NOMO-1 (cell line): ENCODE results near the gene SDF2.
"Not testable (repeated sequence)": the region's sequence is repeated elsewhere in the genome, so short reads cannot be mapped to it uniquely, and the experiment has no call there.

Source experiments
- DNase-seq, 2 experiments: peaks; one replicate each; lab custom pipeline; 2025; ENCODE audit not compliant: unreplicated experiment in 2 of 2; lab: John Stamatoyannopoulos, UW

The SDF2 gene

DNA sequence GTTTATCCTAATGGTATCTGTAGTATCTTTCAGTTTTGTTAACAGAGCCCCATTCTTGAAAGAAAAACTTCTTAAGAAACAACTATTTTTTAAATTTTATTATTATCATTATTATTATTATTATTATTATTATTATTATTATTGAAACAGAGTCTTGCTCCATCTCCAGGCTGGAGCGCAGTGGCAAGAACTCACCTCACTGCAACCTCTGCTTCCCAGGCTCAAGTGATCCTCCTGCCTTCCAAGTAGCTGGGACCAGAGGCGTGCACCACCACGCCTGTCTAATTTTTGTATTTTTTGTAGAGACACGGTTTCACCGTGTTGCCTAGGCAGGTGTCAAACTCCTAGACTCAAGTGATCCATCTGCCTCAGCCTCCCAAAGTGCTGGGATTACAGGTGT, 23.7 kb upstream of the SDF2 start:
- no peak for DNase-seq

- no peak for DNase-seq
Measured at GRCh38 chr17:28684963-28685362, 23.3 kb upstream of the SDF2 start.

GRCh38 chr17:28682655-28683054, 20.9 kb upstream of the SDF2 start:
- DNase-seq = no peak

DNA sequence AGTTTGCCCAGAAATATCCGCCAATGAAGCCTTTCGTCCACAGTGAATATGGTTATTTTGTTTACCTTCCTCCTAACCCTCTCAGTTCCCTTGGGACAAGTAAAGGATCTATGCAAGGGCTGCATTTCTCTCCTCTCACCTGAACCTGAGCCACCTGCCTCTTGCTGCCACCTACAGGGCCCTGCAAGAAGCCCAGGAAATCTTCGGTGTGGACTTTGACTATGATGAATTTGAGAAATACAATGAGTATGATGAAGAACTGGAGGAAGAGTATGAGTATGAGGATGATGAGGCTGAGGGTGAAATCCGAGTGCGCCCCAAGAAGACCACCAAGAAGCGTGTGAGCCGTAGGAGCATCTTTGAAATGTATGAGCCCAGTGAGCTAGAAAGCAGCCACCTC, 14.3 kb upstream of the SDF2 start:
- no peak for DNase-seq

DNA sequence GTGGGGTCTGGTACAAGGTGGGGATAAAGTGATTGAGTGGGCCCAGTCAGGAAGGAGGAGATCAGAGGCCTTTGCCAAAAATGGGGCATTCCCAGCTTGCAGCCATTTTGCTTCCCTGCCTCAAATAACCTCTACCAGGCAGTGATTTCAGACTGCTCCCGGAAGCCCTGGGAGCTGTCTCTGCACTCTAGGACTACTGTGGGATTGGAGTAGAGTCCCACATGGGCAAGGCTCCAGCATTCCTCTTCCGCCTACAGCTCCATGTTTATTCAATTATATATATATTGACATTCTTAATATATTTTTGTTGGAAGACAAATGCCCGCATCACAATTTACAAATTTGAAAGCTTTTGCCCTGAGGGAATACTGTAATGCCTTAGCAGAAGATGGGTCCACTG, 13.8 kb upstream of the SDF2 start:
- no peak for DNase-seq

DNA sequence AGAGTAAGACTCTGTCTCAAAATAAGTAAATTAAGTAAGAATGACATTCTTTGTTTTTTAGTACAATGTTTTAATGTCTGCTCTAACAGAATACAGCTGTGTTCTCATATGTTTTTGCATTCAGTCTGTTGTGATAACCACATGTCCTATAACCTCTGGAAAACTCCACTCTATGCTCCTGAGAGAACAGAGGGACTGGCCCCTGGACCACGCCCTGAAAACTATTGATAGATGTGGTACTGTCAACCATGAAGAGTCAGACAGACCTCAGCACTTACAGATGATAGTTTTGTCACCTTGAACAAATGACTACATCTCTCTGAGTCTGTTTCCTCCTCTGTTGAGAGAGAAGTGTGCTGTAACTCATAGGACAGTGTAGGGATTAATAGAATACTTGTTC, 8.2 kb upstream of the SDF2 start:
- DNase-seq = no peak

DNA sequence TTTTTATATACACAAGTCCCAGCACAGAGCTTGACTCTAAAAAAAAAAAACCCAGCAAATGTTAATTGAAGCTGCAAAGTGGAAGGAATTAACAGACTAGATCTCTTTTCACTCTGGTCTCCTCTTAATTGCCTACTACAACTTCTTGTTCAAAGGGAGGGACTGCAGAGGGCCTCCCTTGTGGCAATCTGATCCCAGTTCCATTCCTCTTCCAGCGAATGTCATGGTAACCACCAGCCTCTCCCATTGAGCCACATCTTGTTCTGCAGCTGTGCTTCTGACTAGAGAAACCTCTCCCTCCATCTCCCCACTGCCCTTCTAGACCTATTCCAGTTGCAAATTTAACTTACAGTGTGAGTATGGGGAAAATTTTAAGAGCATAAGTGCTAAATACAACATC, 6.2 kb upstream of the SDF2 start:
- DNase-seq = no peak

GRCh38 chr17:28665994-28666393, 4.3 kb upstream of the SDF2 start:
- DNase-seq = no peak

- DNase-seq = no peak
Measured at GRCh38 chr17:28663723-28664122, 2.0 kb upstream of the SDF2 start.

GRCh38 chr17:28662527-28662829, 772 bp upstream of the SDF2 start:
- no peak for DNase-seq

DNA sequence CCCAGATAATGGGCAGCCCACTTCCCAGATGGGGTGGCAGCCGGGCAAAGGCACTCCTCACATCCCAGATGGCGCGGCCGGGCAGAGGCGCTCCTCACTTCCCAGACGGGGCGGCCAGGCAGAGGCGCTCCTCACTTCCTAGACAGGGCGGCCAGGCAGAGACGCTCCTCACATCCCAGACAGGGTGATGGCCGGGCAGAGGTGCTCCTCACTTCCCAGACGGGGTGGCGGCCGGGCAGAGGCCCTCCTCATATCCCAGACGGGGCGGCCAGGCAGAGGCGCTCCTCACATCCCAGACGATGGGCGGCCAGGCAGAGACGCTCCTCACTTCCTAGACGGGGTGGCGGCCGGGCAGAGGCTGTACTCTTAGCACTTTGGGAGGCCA, 2.2 kb downstream of the SDF2 start:
- DNase-seq = not testable (repeated sequence)

DNA sequence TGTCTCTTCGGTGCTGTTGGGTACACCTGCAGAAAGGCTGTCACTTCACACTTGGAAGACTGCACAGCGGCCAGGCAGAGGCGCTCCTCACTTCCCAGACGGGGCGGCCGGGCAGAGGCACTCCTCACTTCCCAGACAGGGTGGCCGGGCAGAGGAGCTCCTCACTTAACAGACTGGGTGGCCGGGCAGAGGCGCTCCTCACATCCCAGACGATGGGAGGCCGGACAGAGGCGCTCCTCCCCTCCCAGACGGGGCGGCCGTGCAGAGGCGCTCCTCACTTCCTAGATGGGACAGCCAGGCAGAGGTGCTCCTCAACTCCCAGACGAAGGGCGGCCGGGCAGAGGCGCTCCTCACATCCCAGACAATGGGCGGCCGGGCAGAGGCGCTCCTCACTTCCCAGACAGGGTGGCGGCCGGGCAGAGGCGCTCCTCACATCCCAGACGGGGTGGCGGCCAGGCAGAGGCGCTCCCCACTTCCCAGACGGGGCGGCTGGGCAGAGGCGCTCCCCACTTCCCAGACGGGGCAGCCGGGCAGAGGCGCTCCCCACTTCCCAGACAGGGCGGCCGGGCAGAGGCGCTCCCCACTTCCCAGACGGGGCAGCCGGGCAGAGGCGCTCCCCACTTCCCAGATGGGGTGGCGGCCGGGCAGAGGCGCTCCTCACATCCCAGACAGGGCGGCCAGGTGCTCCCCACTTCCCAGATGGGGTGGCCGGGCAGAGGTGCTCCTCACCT, 2.8 kb downstream of the SDF2 start:
- DNase-seq = not testable (repeated sequence)

GRCh38 chr17:28658342-28658741, 3.4 kb downstream of the SDF2 start:
- DNase-seq = not testable (repeated sequence)

- DNase-seq = no peak
Measured at GRCh38 chr17:28657756-28658155, 4.0 kb downstream of the SDF2 start.

- no peak for DNase-seq
Measured at GRCh38 chr17:28655160-28655559, 6.5 kb downstream of the SDF2 start.

DNA sequence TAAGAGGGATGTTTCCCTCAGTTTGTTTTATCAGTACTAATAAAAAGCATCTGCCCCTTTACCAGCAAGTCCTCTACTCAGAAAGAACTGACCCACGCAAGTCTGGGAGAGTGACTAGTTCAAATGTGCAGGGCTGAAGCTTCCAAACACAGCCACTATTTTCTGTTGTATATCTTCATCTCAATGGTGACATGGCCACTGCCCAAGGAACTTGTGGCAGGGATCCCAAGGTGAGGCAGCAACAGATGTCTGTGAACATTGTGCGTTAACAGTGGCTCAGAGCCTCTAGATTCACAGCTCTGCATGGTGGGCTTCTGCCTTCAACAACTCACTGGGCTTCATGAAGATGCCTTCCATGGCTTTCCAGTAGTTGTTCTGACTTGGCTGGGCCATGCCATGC, 13.0 kb downstream of the SDF2 start:
- no peak for DNase-seq

DNA sequence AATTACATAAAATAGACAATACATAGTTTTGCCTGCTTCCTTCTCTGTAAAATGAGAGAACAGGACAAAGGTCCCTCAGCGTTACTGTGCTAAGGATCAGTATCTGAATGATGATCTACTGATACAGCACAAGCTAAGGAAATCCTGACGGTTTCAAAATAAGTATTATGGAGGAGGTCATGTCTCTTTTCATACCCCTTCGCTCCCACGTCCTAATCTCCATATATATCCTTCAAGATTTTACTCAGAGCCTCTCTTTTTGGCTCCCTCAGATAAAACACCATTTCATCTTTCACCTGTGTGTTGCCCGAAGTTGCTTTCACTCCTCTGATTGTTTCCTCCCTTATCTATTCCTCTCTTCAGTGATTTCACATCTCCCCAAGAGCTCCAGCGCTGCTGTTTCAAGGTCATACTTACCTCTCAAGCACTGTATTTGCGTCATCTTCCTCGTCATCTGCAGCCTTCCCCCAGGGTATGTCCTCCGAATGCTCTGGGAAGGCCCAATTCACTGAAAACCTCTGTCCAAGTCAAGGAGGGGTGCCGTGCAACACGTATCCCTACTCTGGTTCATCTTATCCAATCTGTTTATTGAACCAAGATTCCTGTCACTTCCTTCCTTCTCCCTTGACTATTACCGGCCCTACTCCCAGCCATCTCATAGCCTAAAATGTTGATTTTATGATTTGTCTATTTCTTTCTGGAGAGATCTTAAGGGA, 15.5 kb downstream of the SDF2 start:
- no peak for DNase-seq

DNA sequence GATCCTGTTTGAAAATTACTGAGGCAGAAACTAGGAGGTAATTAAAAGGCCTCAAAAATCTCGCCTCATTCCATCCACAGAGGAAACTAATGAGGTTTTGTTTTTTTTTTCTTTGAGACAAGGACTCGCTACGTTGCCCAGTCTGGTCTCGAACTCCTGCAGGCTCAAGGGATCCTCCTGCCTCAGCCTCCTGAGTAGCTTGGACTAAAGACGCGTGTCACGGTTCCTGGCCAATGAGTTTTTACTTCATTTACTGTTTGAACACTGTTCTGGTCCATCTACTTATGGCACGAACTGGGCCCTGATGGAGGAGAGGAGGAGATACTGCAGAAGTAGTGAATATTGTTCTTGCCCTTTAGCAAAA, 16.1 kb downstream of the SDF2 start:
- no peak for DNase-seq

GRCh38 chr17:28644787-28645575, 16.7 kb downstream of the SDF2 start, which contains the start of gene BLTP2:
Gene BLTP2 (minus strand): TSS chr17:28645158. CDS start chr17:28645056, 102 bp downstream.
- peak; percentile 94 to 97 for DNase-seq

DNA sequence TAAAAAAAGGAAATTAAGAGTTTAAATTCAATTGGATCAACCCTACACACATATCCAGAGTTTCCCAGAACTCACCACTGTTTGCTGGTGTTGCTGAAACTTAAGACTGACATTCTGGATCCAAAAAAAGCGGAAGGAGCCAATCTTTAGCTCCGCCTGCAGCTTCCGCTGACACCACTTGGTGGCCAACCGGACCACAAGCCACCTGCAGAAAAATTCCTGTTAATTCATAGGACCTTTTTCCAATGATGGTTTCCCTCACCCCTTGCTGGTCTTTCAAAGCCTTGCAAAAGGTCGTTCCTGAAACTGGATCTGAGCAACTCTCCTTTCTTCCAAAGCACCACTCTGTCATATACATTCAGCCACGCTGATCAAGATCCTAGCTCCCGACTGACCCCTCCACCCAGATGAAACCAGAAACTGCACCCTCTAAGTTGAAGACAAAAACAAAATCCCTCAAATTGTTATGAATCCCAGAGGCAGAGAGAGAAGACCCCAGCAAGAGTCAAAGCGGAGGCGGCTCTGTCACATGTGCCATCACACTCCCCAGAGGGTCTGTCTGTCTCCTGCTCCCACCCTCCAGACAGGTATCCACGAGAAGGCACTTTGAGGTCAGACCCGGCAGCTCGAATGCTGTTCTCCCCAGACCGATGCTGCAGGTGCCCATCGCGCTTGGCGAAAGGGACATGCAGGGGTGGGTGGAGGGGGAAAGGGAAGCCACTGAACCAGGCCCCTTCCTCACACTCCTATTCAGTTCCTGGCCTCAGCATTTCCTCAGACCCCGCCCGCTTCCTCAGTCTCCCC, 17.5 kb downstream of the SDF2 start:
- peak; percentile 39 to 73 for DNase-seq

GRCh38 chr17:28641579-28641978, 20.1 kb downstream of the SDF2 start:
- no peak for DNase-seq
